H1 (cell line): ENCODE measurements around the gene CADPS. TPM values are rescaled to one million over a fixed set of nuclear protein-coding genes. Genes with fewer than 3 reads are reported as not detected.

ENCODE experiments used
- KDM1A ChIP-seq: fragments of 200-600, 300-600 bp; sonication (generic); IDR thresholded peaks from 2 replicates; pipeline ENCODE4 v1.7.1; 2016; ENCODE audit warnings: mild to moderate bottlenecking, low read length, borderline replicate concordance
- KDM4A ChIP-seq: IDR thresholded peaks from one replicate; pipeline ENCODE4 v1.7.1; 2012; ENCODE audit warnings: low read depth, mild to moderate bottlenecking, moderate library complexity, low read length, inconsistent platforms; ENCODE audit not compliant: severe bottlenecking
- polyA plus RNA-seq, 7 experiments: library from polyadenylated mRNA; depleted of rRNA in 3 of 7; stranded (reverse) in 5 of 7; unstranded in 2 of 7; fragments of >200 nt in 5 of 7; fragments of 200-250 nt in 2 of 7; gene quantifications; 1 replicate in 5 of 7; 2 replicates in 1 of 7; 4 replicates in 1 of 7; pipeline versions ENCODE4 v1.2.1 to v1.2.3, GENCODE V29; 2011 to 2013; ENCODE audit warnings: missing spikeins in 2 of 7, mixed read lengths in 2 of 7
- total RNA-seq: library from RNA; stranded (reverse); fragmentation: NEBNext Ultra II Directional; extraction: Animal tissue kit (Norgen Biotek cat#: 25700); gene quantifications from 2 replicates; pipeline ENCODE4 v1.2.1, GENCODE V29; 2021

Gene CADPS
- total and polyA plus RNA-seq, 2 of the 8 experiments (the other 6 are each of a cell fraction or from before 2014, with no cell fraction given): 7.1 to 10.2 TPM

GRCh38 chr3:62875558-62876002 is 364 bp upstream of the CADPS start (continued):
- TF ChIP-seq KDM1A: no peak
- peak; percentile 78 for TF ChIP-seq KDM4A
